Measurements from ENCODE around the gene NSMF.
A peak's percentile ranks its signal among the peaks of the same experiment; 100 is the strongest.

Gene NSMF

GRCh38 chr9:137459152-137459600 is at the start of gene NSMF:
Gene NSMF (minus strand): TSS chr9:137459334. CDS start chr9:137459102, 232 bp downstream.
- peak; percentile 96 for DNase-seq

GRCh38 chr9:137506702-137507171 is 47.6 kb upstream of the NSMF start:
- no peak for DNase-seq

- DNase-seq: no peak
Observed at GRCh38 chr9:137506274-137506673, 47.1 kb upstream of the NSMF start.

DNA sequence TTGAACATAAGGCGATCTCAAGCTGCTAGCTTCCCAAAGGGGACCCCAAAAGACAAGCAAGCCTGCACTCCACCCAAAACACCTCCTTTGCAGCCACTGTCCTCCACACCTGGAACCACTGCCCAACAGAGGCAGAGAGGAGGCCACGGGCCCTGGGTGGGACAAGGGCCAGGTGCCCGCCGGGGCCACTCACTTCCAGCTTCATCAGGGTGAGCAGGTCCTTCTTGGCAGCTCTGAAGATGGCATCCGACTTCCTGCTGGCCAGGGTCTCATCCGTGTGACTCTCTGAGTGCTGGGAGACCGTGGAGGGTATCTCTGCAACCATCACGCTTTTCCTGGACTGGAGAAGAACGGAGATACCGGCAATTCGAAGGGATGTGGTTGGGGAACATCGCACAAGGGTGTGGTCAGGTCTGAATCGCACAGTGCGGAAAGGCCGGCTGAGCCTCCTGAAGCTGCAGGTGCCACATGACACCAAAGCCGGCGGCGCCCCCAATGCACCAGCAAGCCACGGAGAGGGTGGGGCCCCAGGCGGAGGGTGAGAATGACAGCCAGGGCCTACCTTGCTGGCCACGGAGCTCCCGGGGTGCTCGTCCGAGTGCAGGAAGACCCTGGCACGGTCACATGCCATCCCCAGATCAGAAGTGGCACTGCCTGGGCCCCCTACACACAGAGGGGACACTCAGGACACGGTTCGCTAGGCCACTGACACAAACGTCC is 46.4 kb upstream of the NSMF start:
- no peak for DNase-seq

- DNase-seq: no peak
Observed at GRCh38 chr9:137504432-137504777, 45.3 kb upstream of the NSMF start.

DNA sequence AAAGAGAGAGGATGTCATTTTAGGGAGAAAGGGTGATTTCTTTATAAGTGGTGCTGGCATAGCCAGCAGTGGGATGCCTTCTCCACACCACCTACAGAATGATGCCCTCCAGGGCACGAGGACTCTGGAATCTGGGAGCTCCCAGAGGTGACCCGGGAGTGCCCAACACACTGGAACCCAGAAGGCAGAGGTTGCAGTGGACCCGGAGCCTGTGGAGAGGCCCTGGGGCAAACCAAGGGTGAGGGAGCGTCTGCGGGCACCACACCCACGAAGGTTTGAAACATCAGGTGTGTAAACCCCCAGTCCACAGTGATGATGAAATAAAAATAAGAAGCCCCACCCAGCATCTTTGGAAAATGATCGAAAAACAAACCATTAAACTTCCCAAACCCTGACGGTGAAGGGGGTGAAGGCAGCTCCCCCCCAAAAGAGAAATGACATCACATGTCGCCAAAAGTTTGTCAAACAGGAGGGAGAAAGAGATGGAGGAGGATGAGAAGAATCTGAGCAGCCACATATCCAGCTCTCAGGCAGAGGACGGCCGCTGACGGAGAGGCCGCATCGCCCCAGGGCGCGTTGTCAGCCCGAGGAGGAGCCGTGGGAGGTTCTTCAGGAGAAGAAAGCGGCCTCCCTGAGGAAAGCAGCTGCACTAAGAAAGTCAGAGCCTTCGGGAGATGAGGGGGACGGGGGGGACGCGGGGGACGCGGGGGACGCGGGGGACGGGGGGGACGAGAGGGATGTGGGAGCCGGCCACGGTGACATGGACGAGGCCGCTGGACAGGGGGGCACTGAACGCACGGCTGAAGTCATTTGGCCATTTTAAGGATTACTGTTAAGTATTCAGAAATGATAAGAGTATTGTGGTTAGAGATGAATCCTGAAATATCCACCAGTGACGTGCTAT is 43.1 kb upstream of the NSMF start:
- DNase-seq: no peak

GRCh38 chr9:137501457-137501856 is 42.3 kb upstream of the NSMF start:
- DNase-seq: no peak

DNA sequence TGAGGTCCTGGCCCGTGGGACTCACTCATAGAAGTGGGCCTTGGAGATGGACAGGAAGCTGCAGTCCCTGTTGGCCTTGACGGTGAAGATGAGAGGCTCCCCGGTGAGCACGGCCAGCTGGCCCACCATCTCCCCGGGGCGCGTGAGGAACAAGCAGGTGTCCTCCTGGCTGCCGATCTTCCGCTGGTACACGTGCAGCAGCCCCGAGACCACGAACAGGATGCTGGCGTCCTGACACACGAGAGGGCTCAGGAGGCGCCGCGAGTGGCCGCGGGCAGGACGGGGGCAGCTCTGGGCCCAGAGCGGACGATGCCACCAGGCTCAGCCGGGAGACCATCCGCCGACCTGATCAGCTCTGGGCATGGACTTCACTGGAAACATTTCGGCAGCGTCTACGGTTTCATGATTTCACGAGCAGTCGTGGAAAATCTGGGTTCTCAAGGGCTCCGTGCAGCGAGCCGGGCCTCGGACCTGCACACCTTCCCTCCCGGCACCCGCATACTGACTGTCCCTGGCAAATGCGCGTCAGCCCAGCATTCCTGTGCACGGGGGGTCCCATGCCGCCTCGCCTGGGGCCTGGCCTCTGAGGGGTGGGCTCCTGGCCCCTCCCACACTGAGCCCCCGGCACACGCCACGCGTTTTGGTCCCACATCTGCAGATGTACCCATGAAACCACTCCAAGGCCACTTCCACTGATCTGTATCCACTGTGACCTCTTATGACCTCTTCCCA is 41.7 kb upstream of the NSMF start:
- DNase-seq: no peak

GRCh38 chr9:137499858-137500661 is 40.9 kb upstream of the NSMF start:
- DNase-seq: no peak

DNA sequence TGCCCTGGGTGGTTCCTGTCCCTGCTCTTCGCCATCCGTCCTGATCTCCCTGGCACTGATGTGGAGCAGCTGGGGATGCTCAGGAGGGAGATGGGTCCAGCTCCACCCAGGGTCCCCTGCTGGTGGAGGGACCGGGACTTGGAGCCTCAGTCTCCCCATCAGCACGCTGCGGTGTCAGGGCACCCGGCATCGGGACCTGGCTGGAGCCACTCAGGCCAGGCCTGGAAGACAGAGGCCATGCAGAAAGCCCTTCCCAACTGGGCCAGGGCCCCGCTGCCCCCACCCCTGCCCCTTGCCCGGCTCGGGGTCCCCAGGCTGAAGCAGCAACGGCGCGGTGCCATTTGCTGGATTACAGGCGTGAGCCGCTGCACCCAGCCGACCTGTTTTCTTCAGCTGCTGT is 40.3 kb upstream of the NSMF start:
- no peak for DNase-seq

DNA sequence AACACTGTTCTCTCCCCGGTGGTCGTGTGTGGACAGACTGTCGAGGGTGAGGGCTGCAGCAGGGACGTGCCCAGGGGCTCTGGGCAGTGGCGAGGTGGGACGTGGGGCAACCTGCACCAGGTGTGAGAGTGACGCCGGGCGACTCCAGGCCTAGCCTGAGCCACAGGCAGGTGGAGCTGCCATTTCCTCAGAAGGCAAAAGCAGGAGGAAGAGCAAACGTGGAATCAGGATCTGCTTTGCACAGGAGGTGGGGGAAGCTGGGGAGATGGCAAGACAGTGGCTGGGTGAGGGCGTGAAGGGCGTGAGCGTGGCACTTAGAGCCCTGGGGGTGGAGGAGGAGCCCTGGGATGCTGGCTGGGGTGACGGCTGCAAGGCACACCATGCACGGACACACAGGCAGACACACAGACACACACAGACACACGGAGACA is 39.6 kb upstream of the NSMF start:
- DNase-seq: no peak

- DNase-seq: no peak
Observed at GRCh38 chr9:137497921-137498719, 39.0 kb upstream of the NSMF start.

DNA sequence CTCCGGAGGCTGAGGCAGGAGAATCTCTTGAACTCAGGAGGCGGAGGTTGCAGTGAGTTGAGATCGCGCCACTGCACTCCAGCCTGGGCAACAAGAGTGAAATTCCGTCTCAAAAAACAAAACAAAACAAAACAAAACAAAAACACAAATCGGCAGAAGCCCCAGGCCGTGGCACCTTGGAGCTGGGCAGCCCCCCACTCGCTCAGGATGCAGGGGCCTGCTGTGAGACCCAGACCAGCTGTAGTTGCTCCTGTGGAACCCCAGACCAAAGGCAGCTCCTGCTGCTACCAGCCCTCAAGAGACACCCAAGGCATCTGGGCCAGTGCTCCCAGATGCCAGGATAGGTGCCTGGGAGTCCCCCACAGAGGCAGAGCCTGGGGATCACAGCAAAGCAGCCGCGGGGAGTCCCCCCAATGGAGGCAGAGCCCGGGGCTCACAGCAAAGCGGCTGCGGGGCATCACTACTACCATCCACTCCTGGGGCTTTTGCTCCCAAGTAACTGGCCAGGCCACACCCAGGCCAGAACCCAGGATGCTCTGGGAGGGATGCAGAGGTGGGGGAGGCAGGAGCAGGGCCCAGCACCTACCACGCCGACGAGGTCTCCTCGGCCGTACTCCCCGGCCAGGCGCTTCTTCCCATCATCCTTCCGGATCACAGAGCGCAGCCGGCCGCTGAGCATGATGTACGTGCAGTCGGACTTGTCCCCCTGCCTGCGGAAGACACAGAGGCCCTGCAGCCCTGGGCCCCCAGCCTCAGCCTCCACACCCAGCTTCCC is 37.7 kb upstream of the NSMF start:
- DNase-seq: no peak

- DNase-seq: no peak
Observed at GRCh38 chr9:137494550-137495351, 35.6 kb upstream of the NSMF start.

GRCh38 chr9:137494104-137494544 is 35.0 kb upstream of the NSMF start:
- no peak for DNase-seq

- no peak for DNase-seq
Observed at GRCh38 chr9:137493364-137494103, 34.4 kb upstream of the NSMF start.

DNA sequence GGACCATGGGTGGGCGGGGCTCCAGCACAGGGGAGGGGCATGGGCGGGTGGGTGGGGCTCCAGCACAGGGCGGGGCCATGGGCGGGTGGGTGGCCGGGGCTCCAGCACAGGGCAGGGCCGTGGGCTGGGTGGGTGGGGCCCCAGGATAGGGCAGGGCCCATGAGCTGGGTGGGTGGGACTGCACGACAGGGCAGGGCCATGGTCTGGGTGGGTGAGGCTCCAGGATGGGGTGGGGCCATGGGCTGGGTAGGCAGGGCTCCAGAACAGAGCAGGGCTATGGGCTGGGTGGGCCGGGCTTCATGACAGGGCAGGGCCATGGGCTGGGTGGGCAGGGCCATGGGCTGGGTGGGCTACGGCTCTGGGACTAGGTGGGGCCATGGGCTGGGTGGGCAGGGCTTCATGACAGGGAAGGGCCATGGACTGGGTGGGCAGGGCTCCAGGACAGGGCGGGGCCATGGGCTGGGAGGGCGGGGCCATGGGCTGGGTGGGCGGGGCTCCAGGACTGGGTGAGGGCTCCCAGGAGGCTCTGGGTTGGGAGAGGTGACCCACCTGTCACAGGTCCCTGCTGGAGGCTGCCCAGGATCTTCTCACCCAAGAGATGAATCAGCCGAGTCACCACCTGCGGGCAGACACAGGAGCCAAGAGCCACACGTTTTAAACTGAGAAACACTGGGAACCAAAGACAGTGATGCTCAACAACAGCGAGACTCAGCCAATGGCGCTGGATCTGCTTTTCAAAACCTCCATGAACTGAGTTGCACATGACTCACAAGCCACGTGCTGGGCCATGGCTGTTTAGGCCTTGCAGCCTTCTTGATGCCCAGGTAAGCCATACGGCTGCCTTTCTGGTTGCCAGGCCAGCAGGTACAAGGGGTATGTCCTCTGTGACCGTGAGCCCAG is 33.6 kb upstream of the NSMF start:
- peak; percentile 31 for DNase-seq
